Epithelial cell of proximal tubule (primary cell): Measurements from ENCODE around the gene GPR17. TPM values are rescaled to one million over a fixed set of nuclear protein-coding genes. Genes with fewer than 3 reads are reported as not detected.

ENCODE experiments used
- DNase-seq: peaks from one replicate; pipeline ENCODE4 v3.0.0-alpha.2; 2011; ENCODE audit warnings: low read depth
- H3K4me3 ChIP-seq: 2 replicates; pipeline ENCODE4 v1.5.1; 2011; ENCODE audit warnings: low read depth, mild to moderate bottlenecking, low read length
- total RNA-seq: library from RNA; depleted of rRNA; stranded (reverse); fragments of >200 nt; gene quantifications from 2 replicates; pipeline ENCODE4 v1.2.3, GENCODE V29; 2015
- TF ChIP-seq, protein P1 (sequence below): conservative IDR thresholded peaks from 2 replicates; pipeline ENCODE4 v1.5.1; 2012; ENCODE audit warnings: low read depth, mild to moderate bottlenecking, low read length

GPR17 gene
- total RNA-seq, 1 donor from 2014 or later = not detected

GRCh38 chr2:127609818-127610217 is 36.1 kb upstream of the GPR17 start:
- no peak for DNase-seq
- no peak overlapping the region for H3K4me3 ChIP-seq
- TF ChIP-seq, protein P1, sequence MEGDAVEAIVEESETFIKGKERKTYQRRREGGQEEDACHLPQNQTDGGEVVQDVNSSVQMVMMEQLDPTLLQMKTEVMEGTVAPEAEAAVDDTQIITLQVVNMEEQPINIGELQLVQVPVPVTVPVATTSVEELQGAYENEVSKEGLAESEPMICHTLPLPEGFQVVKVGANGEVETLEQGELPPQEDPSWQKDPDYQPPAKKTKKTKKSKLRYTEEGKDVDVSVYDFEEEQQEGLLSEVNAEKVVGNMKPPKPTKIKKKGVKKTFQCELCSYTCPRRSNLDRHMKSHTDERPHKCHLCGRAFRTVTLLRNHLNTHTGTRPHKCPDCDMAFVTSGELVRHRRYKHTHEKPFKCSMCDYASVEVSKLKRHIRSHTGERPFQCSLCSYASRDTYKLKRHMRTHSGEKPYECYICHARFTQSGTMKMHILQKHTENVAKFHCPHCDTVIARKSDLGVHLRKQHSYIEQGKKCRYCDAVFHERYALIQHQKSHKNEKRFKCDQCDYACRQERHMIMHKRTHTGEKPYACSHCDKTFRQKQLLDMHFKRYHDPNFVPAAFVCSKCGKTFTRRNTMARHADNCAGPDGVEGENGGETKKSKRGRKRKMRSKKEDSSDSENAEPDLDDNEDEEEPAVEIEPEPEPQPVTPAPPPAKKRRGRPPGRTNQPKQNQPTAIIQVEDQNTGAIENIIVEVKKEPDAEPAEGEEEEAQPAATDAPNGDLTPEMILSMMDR = no peak

GRCh38 chr2:127610561-127610960 is 35.4 kb upstream of the GPR17 start:
- no peak for DNase-seq
- H3K4me3 ChIP-seq = no peak overlapping the region

DNA sequence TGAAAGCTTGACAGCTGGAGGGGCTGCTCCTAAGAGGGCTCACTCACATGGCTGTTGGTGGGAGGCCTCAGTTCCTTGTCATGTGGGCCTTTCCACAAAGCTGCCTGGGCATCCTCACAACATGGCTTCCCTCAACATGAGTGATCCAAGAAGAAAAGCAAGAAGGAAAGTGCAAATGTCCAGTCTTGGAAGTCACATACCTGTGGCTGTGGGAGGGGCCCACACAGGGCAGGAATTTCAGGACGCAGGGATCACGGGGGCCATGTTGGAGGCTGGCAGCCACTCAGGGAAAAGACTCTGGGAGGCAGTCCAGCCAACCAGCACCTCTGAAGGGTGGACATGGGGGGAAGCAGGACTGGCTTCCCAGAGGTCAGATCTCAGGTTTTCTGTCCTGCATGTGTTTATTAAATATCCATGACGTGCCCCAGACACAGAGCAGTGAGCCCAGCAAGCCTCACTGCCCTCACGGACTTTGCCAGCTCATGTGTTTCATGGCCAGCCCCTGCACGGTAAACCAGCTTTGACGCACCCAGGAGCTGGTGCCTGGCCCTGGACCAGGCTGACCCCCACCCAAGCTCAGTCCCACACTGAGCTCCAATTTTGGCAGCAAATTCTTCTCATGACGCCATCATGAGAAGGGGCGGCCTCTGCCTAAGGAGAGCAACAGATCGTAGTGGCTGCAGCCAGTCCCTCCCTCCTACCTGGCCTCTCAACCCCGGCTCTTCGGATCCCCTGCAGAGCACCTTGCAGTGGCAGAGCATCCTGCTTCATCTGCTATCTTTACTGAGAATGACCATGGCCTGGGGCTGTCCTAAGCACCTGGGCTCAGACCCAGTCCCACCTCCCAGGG is 34.7 kb upstream of the GPR17 start:
- DNase-seq = no peak
- H3K4me3 ChIP-seq = no peak overlapping the region
- TF ChIP-seq, protein P1 = no peak

More at GRCh38 chr2:127610561-127610960, 35.4 kb upstream of the GPR17 start:
- TF ChIP-seq, protein P1 = no peak

GRCh38 chr2:127612111-127612822 is 33.7 kb upstream of the GPR17 start:
- H3K4me3 ChIP-seq = no peak overlapping the region
- TF ChIP-seq, protein P1 = no peak
- no peak for DNase-seq

GRCh38 chr2:127614246-127614645 is 31.7 kb upstream of the GPR17 start:
- TF ChIP-seq, protein P1 = no peak
- no peak overlapping the region for H3K4me3 ChIP-seq

DNA sequence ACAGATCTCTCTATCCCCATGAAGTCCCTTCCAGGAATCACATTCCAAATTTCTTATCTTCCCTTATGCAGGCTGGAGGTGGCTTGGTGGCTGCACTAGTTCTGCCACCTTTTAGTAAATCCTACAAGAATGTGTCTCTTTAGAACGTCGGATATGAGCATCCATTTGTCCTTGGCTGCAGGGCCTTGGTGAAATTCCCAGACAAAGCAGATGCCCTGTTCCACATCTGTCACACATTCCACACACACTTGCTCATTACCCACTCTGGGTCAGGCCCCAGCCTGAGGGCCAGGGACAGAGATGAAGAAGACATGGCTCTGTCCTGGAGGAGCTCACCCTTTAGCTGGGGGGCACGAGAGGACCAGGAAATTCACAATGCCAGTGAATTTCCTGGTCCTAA is 31.2 kb upstream of the GPR17 start:
- no peak for DNase-seq
- no peak overlapping the region for H3K4me3 ChIP-seq
- TF ChIP-seq, protein P1 = no peak

More at GRCh38 chr2:127614246-127614645, 31.7 kb upstream of the GPR17 start:
- no peak for DNase-seq
